Choroid plexus epithelial cell (primary cell): ENCODE results near the gene HERPUD2.

ENCODE experiments used
- DNase-seq: peaks from one replicate; pipeline ENCODE4 v3.0.0-alpha.2; 2010; ENCODE audit warnings: low read depth
- H3K4me3 ChIP-seq: 2 replicates; pipeline ENCODE4 v1.5.1; 2011; ENCODE audit warnings: low read depth, mild to moderate bottlenecking, control low read depth, low read length, moderate library complexity
- CTCF ChIP-seq: conservative IDR thresholded peaks from 2 replicates; pipeline ENCODE4 v1.5.1; 2011; ENCODE audit warnings: low read depth, mild to moderate bottlenecking, control low read depth, inconsistent platforms, low read length, moderate library complexity

HERPUD2 gene

GRCh38 chr7:35717013-35717412, 22.1 kb upstream of the HERPUD2 start:
- TF ChIP-seq CTCF, result no peak
- no peak for DNase-seq
- no peak overlapping the region for H3K4me3 ChIP-seq

- peak; percentile 39 for DNase-seq
- TF ChIP-seq CTCF, result no peak
- H3K4me3 ChIP-seq, result no peak overlapping the region
Measured at GRCh38 chr7:35716038-35716803, 21.3 kb upstream of the HERPUD2 start.

GRCh38 chr7:35714862-35715261, 19.9 kb upstream of the HERPUD2 start:
- no peak for DNase-seq
- H3K4me3 ChIP-seq, result no peak overlapping the region
- peak; percentile 12 for TF ChIP-seq CTCF

GRCh38 chr7:35714407-35714806, 19.5 kb upstream of the HERPUD2 start:
- TF ChIP-seq CTCF, result no peak
- DNase-seq, result no peak
- H3K4me3 ChIP-seq, result no peak overlapping the region

- H3K4me3 ChIP-seq, result no peak overlapping the region
- DNase-seq, result no peak
- no peak for TF ChIP-seq CTCF
Measured at GRCh38 chr7:35712563-35713226, 17.8 kb upstream of the HERPUD2 start.

GRCh38 chr7:35707422-35707821, 12.5 kb upstream of the HERPUD2 start:
- no peak overlapping the region for H3K4me3 ChIP-seq
- DNase-seq, result peak; percentile 29
- no peak for TF ChIP-seq CTCF
